Uterus (tissue), 4 donors: ENCODE results near the gene ERVW-1. TPM values are rescaled to one million over a fixed set of nuclear protein-coding genes. Genes with fewer than 3 reads are reported as not detected.

ENCODE experiments used
- DNase-seq, 2 donors: peaks; one replicate each; pipeline ENCODE4 v3.0.0-alpha.2; 2019 to 2020
- H3K27ac ChIP-seq, 2 donors: fragments of 200-600 bp; sonication (generic); 1 replicate in 1 of 2; 2 replicates in 1 of 2; pipeline ENCODE4 v1.5.1; 2016 to 2018
- H3K27me3 ChIP-seq, 2 donors: fragments of 200-600 bp; sonication (generic); one replicate each; pipeline ENCODE4 v1.5.1; 2018 to 2019; ENCODE audit warnings: control low read depth in 1 of 2
- H3K36me3 ChIP-seq, 2 donors: fragments of 200-600 bp; sonication (generic); one replicate each; pipeline ENCODE4 v1.5.1; 2019; ENCODE audit warnings: control low read depth in 1 of 2
- H3K4me1 ChIP-seq, 2 donors: fragments of 200-600 bp; sonication (generic); one replicate each; pipeline ENCODE4 v1.5.1; 2018 to 2019; ENCODE audit warnings: control low read depth in 1 of 2
- H3K4me3 ChIP-seq, 2 donors: fragments of 200-600 bp; sonication (generic); 1 replicate in 1 of 2; 2 replicates in 1 of 2; pipeline ENCODE4 v1.5.1; 2018 to 2019; ENCODE audit warnings: mild to moderate bottlenecking in 1 of 2
- H3K9me3 ChIP-seq, 2 donors: fragments of 200-600 bp; sonication (generic); one replicate each; pipeline ENCODE4 v1.5.1; 2019; ENCODE audit warnings: control low read depth in 1 of 2
- CTCF ChIP-seq, 4 experiments: fragments of 200-600 bp in 2 of 4; fragments of 450-650 bp in 2 of 4; sonication (generic) in 2 of 4; IDR thresholded peaks; one replicate each; pipeline ENCODE4 v1.5.1; 2016 to 2019; ENCODE audit warnings: antibody characterized with exemption in 4 of 4, mild to moderate bottlenecking in 2 of 4, moderate library complexity in 1 of 4
- POLR2A ChIP-seq, 2 donors: fragments of 450-650 bp; IDR thresholded peaks; one replicate each; pipeline ENCODE4 v1.6.1; 2016; ENCODE audit warnings: antibody characterized with exemption in 2 of 2, mild to moderate bottlenecking in 1 of 2, moderate library complexity in 1 of 2
- intact Hi-C: fragments of 100-400 bp; cut with DNase I; formaldehyde crosslinking; loops from one replicate; pipeline ENCODE4 v1.15.1; 2023; ENCODE audit warnings: low total_unique reads
- total RNA-seq, 4 donors: library from RNA; depleted of rRNA in 3 of 4; stranded (reverse); fragments of >200 nt in 3 of 4; gene quantifications; one replicate each; pipeline versions ENCODE4 v1.1.0 to v1.2.4, GENCODE V29; 2014 to 2023
- donor health status: DM: yes; HTN: yes; CAD: no.

The ERVW-1 gene
- total RNA-seq, 4 donors from 2014 or later, result not detected

GRCh38 chr7:92421676-92422435, 55.9 kb downstream of the ERVW-1 start:
- Histone ChIP-seq H3K36me3 (no peaks in the 10 kb centered on the region), H3K27me3 (no peaks in the 10 kb centered on the region), H3K4me3 (no peak overlapping the region), H3K4me1 (no peaks in the 10 kb centered on the region), H3K27ac (no peak overlapping the region), H3K9me3 (no peaks in the 10 kb centered on the region)
- intact Hi-C loops, result no loop called here
- no peak for DNase-seq
- no peak for TF ChIP-seq CTCF (IDR thresholded peaks at IDR 0.05)
- no peak for TF ChIP-seq POLR2A (IDR thresholded peaks at IDR 0.05)

Other genes with a start within 250 kb of the ERVW-1 start
- 100 to 1,000 TPM in 2 of 4 donors, 10 to 100 TPM in 2; 63.3 to 161 (median 101) TPM for gene KRIT1, start 232.0 kb downstream of the ERVW-1 start, total RNA-seq
- 10 to 100 TPM; 27.4 to 100.0 (median 54.6) TPM for gene ANKIB1, start 232.0 kb downstream of the ERVW-1 start, total RNA-seq
- gene GATAD1, start 30.5 kb downstream of the ERVW-1 start, total RNA-seq, result 10 to 100 TPM; 41.2 to 62.2 (median 54.9) TPM
- 10 to 100 TPM; 19.7 to 59.7 (median 36.8) TPM for gene PEX1, start 50.6 kb upstream of the ERVW-1 start, total RNA-seq
- gene RBM48, start 50.8 kb upstream of the ERVW-1 start, total RNA-seq, result 10 to 100 TPM in 3 of 4 donors, 1 to 10 TPM in 1; 3.8 to 24.1 (median 16.6) TPM
- gene FAM133B, start 112.4 kb upstream of the ERVW-1 start, total RNA-seq, result 10 to 100 TPM in 3 of 4 donors, 1 to 10 TPM in 1; 7.2 to 42.9 (median 34.3) TPM